Calu3 (cell line): ENCODE data around the gene PTPRE. TPM values are rescaled to one million over a fixed set of nuclear protein-coding genes. Genes with fewer than 3 reads are reported as not detected.
A peak's percentile ranks its signal among the peaks of the same experiment; 100 is the strongest.

Source experiments
- BruUV-seq: library from RNA; stranded (reverse); fragments of 400-500 nt; replicated peaks from 2 replicates; lab custom pipeline; 2021; lab: Mats Ljungman, UMichigan
- CTCF ChIA-PET: fragments of 300-600 bp; sonication (Branson Sonifier 250); formaldehyde crosslinking; loops from one replicate; lab custom pipeline; 2022; ENCODE audit warnings: antibody characterized with exemption; lab: Charles Lee
- DNase-seq: peaks from one replicate; pipeline ENCODE4 v3.0.0; 2022
- H3K27ac Mint-ChIP-seq: one replicate; pipeline ENCODE4 v1.8.0; 2022; ENCODE audit warnings: mixed read lengths; ENCODE audit not compliant: unreplicated experiment
- H3K27me3 Mint-ChIP-seq: one replicate; pipeline ENCODE4 v1.8.0; 2022; ENCODE audit warnings: mixed read lengths; ENCODE audit not compliant: unreplicated experiment
- H3K36me3 Mint-ChIP-seq: one replicate; pipeline ENCODE4 v1.8.0; 2022; ENCODE audit warnings: mild to moderate bottlenecking, moderate library complexity, mixed read lengths; ENCODE audit not compliant: insufficient read depth, unreplicated experiment
- H3K4me1 Mint-ChIP-seq: one replicate; pipeline ENCODE4 v1.8.0; 2022; ENCODE audit warnings: mild to moderate bottlenecking, low read depth, mixed read lengths; ENCODE audit not compliant: unreplicated experiment
- H3K4me3 Mint-ChIP-seq: one replicate; pipeline ENCODE4 v1.8.0; 2022; ENCODE audit warnings: mild to moderate bottlenecking, low read depth, moderate library complexity, mixed read lengths; ENCODE audit not compliant: unreplicated experiment
- H3K9me3 Mint-ChIP-seq: one replicate; pipeline ENCODE4 v1.8.0; 2022; ENCODE audit warnings: low read depth, mixed read lengths; ENCODE audit not compliant: unreplicated experiment
- intact Hi-C: fragments of 100-400 bp; cut with micrococcal nuclease; formaldehyde crosslinking; loops from one replicate; pipeline ENCODE4 v1.10.0; 2022; ENCODE audit not compliant: unreplicated experiment
- total RNA-seq: library from RNA; stranded (reverse); gene quantifications from 2 replicates; pipeline ENCODE4 v1.2.3, GENCODE V29; 2022
- TF ChIP-seq, protein P1 (sequence below): fragments of 200-600 bp; IDR thresholded peaks from one replicate; pipeline ENCODE4 v1.8.0; 2022; ENCODE audit warnings: antibody characterized with exemption; ENCODE audit not compliant: unreplicated experiment

Gene PTPRE
- total RNA-seq, 1 experiment from 2014 or later, result 7.6 TPM

DNA sequence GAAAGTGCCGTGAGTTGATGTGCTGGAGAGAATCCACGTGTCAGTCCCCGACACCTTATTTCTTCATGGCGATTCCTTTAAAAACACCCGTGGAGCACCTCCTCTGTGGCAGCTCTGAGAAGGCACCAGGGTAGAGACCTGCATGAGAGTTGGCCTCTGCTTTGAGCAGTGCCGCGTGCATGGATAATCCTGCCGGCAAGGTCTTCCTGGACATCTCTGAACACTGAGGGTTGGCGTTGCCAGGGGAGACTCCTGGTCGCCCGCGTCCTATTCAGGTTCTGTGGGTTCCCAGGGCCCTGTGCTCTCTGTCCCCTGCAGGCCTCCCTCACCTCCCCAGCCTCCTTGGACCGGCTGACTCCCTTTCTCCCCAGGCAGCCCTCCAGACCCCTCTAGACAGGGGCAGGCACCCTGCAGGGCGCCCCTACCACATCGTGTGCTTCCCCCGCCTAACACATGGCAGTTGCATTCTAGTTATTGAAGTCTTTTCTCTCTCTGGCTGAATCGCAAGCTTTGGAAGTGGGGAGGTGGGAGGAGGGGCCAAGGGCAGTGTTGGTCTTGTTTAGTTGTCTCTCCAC, 123.7 kb downstream of the PTPRE start:
- no TSS peak for BruUV-seq
- H3K36me3 Mint-ChIP-seq, result peaks cover 4% of the 10 kb centered on the region

DNA sequence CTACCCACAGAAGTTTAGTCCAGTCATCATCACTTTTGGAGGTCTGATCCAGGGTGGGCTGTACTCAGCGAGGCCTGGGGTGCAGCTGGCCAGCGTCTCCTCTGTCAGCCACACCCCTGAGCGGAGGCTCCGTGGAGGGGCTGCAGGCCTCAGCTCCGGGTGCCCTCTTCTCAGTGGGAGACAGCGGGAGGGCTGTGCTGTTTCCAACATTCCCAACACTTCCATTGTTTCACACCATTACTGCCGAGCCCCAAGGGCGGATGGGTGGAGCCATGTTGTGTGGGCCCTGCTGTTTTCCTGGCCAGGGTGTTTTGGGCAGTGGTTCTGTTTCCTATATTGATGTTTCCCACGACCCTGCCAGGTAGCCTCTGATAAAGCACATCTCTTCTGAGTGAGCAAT, 124.3 kb downstream of the PTPRE start:
- TF ChIP-seq, protein P1, sequence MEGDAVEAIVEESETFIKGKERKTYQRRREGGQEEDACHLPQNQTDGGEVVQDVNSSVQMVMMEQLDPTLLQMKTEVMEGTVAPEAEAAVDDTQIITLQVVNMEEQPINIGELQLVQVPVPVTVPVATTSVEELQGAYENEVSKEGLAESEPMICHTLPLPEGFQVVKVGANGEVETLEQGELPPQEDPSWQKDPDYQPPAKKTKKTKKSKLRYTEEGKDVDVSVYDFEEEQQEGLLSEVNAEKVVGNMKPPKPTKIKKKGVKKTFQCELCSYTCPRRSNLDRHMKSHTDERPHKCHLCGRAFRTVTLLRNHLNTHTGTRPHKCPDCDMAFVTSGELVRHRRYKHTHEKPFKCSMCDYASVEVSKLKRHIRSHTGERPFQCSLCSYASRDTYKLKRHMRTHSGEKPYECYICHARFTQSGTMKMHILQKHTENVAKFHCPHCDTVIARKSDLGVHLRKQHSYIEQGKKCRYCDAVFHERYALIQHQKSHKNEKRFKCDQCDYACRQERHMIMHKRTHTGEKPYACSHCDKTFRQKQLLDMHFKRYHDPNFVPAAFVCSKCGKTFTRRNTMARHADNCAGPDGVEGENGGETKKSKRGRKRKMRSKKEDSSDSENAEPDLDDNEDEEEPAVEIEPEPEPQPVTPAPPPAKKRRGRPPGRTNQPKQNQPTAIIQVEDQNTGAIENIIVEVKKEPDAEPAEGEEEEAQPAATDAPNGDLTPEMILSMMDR, result no peak
- CTCF ChIA-PET, result no interaction called here
- Mint-ChIP-seq H3K36me3 (peaks cover 4% of the 10 kb centered on the region), H3K4me3 (no peak overlapping the region), H3K27ac (no peak overlapping the region), H3K9me3 (no peaks in the 10 kb centered on the region), H3K27me3 (no peaks in the 10 kb centered on the region), H3K4me1 (peaks cover 1% of the 10 kb centered on the region)
- intact Hi-C loops, result no loop called here
- BruUV-seq, result no TSS peak
- no peak for DNase-seq

More for the DNA sequence above, 123.7 kb downstream of the PTPRE start:
- CTCF ChIA-PET, result no interaction called here
- H3K27me3 Mint-ChIP-seq, result no peaks in the 10 kb centered on the region
- no peaks in the 10 kb centered on the region for H3K9me3 Mint-ChIP-seq
- DNase-seq, result no peak
- intact Hi-C loops, result no loop called here
- H3K4me3 Mint-ChIP-seq, result no peak overlapping the region
- TF ChIP-seq, protein P1, result no peak
- H3K4me1 Mint-ChIP-seq, result no peaks in the 10 kb centered on the region
- no peak overlapping the region for H3K27ac Mint-ChIP-seq

- peaks cover 14% of the 10 kb centered on the region for H3K4me1 Mint-ChIP-seq
- no TSS peak for BruUV-seq
- intact Hi-C loops, result no loop called here
- TF ChIP-seq, protein P1, result no peak
- H3K4me3 Mint-ChIP-seq, result no peak overlapping the region
- H3K27me3 Mint-ChIP-seq, result no peaks in the 10 kb centered on the region
- H3K27ac Mint-ChIP-seq, result no peak overlapping the region
- no peaks in the 10 kb centered on the region for H3K9me3 Mint-ChIP-seq
- DNase-seq, result no peak
- H3K36me3 Mint-ChIP-seq, result peaks cover 4% of the 10 kb centered on the region
- CTCF ChIA-PET, result no interaction called here
Measured at GRCh38 chr10:128032466-128032865, 125.6 kb downstream of the PTPRE start.

DNA sequence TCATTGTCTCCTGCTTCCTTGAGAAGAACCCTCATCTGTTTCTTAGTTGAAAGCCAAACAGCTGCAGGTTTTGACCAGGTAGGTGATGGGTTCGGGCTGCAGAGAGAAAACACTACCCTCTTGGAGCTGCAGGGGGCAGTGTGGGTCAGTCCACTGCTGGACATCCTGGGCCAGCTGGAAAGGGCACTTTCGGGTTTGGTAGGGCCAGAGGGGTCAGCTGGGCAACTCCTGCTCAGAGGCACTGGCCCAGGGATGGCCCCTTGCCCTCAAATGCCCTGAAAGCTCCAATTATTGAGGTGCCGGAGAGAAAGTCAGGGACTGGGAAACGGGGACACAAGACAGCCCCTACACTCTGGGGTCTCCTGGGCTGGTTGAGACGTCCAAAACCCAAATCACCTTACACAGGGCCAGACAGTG, 128.7 kb downstream of the PTPRE start:
- Mint-ChIP-seq H3K36me3 (no peaks in the 10 kb centered on the region), H3K27ac (no peak overlapping the region), H3K27me3 (no peaks in the 10 kb centered on the region), H3K4me1 (peaks cover 16% of the 10 kb centered on the region), H3K9me3 (no peaks in the 10 kb centered on the region), H3K4me3 (no peak overlapping the region)
- intact Hi-C loops, result no loop called here
- DNase-seq, result peak; percentile 54
- TF ChIP-seq, protein P1, result peak; percentile 45
- CTCF ChIA-PET, result interaction anchor here (1.0 to 1.3 kb wide), 2 partner anchors 12 to 34 kb away, joined by 3 to 4 read pairs; no protein-coding TSS in a partner anchor
- BruUV-seq, result no TSS peak
